Esophagus squamous epithelium (tissue), 4 donors: ENCODE results near the gene RCVRN.

Experiments
- POLR2A ChIP-seq, 4 donors: fragments of 450-650 bp; IDR thresholded peaks; one replicate each; pipeline ENCODE4 v1.6.1; 2017; ENCODE audit warnings: antibody characterized with exemption in 4 of 4, mild to moderate bottlenecking in 4 of 4, moderate library complexity in 3 of 4
- TF ChIP-seq, protein P1 (sequence below), 6 experiments: fragments of 450-650 bp in 4 of 6; fragments of 200-600 bp in 2 of 6; sonication (generic) in 2 of 6; IDR thresholded peaks; one replicate each; pipeline ENCODE4 v1.5.1; 2016 to 2019; ENCODE audit warnings: antibody characterized with exemption in 6 of 6, mild to moderate bottlenecking in 4 of 6, moderate library complexity in 4 of 6

DNA sequence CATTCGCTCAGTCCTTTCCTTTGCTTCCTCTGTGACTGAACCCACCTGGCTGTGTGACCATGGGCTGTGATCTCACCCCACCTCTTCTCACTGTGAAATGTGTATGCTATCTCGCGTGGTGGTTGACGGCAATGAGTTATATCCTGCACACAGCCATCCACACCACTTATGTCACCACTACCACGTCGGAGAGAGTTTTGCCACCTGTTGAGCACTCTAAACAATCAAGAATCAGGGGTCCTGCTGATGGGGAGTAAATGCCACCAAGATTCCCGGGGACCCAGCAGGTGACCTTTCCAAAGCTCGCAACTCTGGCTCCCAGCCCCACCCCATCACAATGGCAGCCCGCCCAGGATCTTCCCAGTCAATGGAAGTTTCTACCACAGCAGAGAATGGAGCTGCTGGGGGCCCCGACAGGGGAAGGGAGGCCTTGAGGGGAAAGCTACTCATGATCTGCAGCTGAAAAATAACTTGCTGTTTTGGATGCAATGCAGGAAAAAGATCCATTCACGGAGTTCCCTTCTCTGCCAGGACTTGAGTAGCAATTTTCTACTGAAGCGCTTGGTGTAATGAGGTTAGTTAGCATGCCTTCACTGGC, 26.2 kb upstream of the RCVRN start:
- TF ChIP-seq, protein P1, sequence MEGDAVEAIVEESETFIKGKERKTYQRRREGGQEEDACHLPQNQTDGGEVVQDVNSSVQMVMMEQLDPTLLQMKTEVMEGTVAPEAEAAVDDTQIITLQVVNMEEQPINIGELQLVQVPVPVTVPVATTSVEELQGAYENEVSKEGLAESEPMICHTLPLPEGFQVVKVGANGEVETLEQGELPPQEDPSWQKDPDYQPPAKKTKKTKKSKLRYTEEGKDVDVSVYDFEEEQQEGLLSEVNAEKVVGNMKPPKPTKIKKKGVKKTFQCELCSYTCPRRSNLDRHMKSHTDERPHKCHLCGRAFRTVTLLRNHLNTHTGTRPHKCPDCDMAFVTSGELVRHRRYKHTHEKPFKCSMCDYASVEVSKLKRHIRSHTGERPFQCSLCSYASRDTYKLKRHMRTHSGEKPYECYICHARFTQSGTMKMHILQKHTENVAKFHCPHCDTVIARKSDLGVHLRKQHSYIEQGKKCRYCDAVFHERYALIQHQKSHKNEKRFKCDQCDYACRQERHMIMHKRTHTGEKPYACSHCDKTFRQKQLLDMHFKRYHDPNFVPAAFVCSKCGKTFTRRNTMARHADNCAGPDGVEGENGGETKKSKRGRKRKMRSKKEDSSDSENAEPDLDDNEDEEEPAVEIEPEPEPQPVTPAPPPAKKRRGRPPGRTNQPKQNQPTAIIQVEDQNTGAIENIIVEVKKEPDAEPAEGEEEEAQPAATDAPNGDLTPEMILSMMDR (IDR thresholded peaks at IDR 0.05): no peak
- TF ChIP-seq POLR2A (IDR thresholded peaks at IDR 0.05): no peak
